IMR-90 (cell line): Measurements from ENCODE around the gene CASK.

Experiments used
- CEBPB ChIP-seq: IDR thresholded peaks from 2 replicates; pipeline ENCODE4 v1.6.1; 2012; ENCODE audit warnings: low read depth, low read length, improper control_type of control experiment
- CHD1 ChIP-seq: IDR thresholded peaks from 2 replicates; pipeline ENCODE4 v1.6.1; 2012; ENCODE audit warnings: low read depth, low read length, improper control_type of control experiment
- MXI1 ChIP-seq: IDR thresholded peaks from 2 replicates; pipeline ENCODE4 v1.6.1; 2012; ENCODE audit warnings: low read depth, mild to moderate bottlenecking, low read length, moderate library complexity, borderline replicate concordance
- POLR2A ChIP-seq: IDR thresholded peaks from 2 replicates; pipeline ENCODE4 v1.6.1; 2012; ENCODE audit warnings: mild to moderate bottlenecking, low read depth, low read length
- TF ChIP-seq, protein P1 (sequence below): conservative IDR thresholded peaks from 2 replicates; pipeline ENCODE4 v1.5.1; 2012; ENCODE audit warnings: mild to moderate bottlenecking, low read depth, low read length, improper control_type of control experiment

GRCh38 chrX:41580423-41581064 is 342.8 kb downstream of the CASK start:
- TF ChIP-seq, protein P1, sequence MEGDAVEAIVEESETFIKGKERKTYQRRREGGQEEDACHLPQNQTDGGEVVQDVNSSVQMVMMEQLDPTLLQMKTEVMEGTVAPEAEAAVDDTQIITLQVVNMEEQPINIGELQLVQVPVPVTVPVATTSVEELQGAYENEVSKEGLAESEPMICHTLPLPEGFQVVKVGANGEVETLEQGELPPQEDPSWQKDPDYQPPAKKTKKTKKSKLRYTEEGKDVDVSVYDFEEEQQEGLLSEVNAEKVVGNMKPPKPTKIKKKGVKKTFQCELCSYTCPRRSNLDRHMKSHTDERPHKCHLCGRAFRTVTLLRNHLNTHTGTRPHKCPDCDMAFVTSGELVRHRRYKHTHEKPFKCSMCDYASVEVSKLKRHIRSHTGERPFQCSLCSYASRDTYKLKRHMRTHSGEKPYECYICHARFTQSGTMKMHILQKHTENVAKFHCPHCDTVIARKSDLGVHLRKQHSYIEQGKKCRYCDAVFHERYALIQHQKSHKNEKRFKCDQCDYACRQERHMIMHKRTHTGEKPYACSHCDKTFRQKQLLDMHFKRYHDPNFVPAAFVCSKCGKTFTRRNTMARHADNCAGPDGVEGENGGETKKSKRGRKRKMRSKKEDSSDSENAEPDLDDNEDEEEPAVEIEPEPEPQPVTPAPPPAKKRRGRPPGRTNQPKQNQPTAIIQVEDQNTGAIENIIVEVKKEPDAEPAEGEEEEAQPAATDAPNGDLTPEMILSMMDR, result no peak
- TF ChIP-seq POLR2A, result no peak
- TF ChIP-seq CHD1, result no peak
- TF ChIP-seq MXI1, result no peak
- no peak for TF ChIP-seq CEBPB
